ENCODE results near the gene SLC6A7.
"Not testable (repeated sequence)": the region's sequence is repeated elsewhere in the genome, so short reads cannot be mapped to it uniquely, and the experiment has no call there.

The SLC6A7 gene

GRCh38 chr5:150241298-150242160, 51.7 kb downstream of the SLC6A7 start:
- no peak for DNase-seq (ENCODE audit: low read depth)

GRCh38 chr5:150242251-150242894, 52.5 kb downstream of the SLC6A7 start:
- no peak for DNase-seq (ENCODE audit: low read depth)

GRCh38 chr5:150243590-150243989, 53.7 kb downstream of the SLC6A7 start:
- no peak for DNase-seq (ENCODE audit: low read depth)

GRCh38 chr5:150244209-150244608, 54.3 kb downstream of the SLC6A7 start:
- no peak for DNase-seq (ENCODE audit: low read depth)

- no peak for DNase-seq (ENCODE audit: low read depth)
Observed at GRCh38 chr5:150245111-150245789, 55.4 kb downstream of the SLC6A7 start.

- DNase-seq (ENCODE audit: low read depth), result no peak
Observed at GRCh38 chr5:150245808-150246207, 55.9 kb downstream of the SLC6A7 start.

- no peak for DNase-seq (ENCODE audit: low read depth)
Observed at GRCh38 chr5:150246429-150246828, 56.6 kb downstream of the SLC6A7 start.

- no peak for DNase-seq (ENCODE audit: low read depth)
Observed at GRCh38 chr5:150246835-150247234, 57.0 kb downstream of the SLC6A7 start.

- DNase-seq (ENCODE audit: low read depth), result no peak
Observed at GRCh38 chr5:150247726-150248125, 57.9 kb downstream of the SLC6A7 start.

- DNase-seq (ENCODE audit: low read depth), result not testable (repeated sequence)
Observed at GRCh38 chr5:150248493-150248892, 58.6 kb downstream of the SLC6A7 start.

GRCh38 chr5:150248946-150249345, 59.1 kb downstream of the SLC6A7 start:
- DNase-seq (ENCODE audit: low read depth), result no peak

- DNase-seq (ENCODE audit: low read depth), result no peak
Observed at GRCh38 chr5:150249744-150250143, 59.9 kb downstream of the SLC6A7 start.

GRCh38 chr5:150251504-150251903, 61.6 kb downstream of the SLC6A7 start:
- DNase-seq (ENCODE audit: low read depth), result no peak

- DNase-seq (ENCODE audit: low read depth), result no peak
Observed at GRCh38 chr5:150252489-150252888, 62.6 kb downstream of the SLC6A7 start.

GRCh38 chr5:150253416-150254208, 63.8 kb downstream of the SLC6A7 start:
- DNase-seq (ENCODE audit: low read depth), result no peak

- no peak for DNase-seq (ENCODE audit: low read depth)
Observed at GRCh38 chr5:150254363-150254762, 64.5 kb downstream of the SLC6A7 start.

GRCh38 chr5:150254774-150255173, 64.9 kb downstream of the SLC6A7 start:
- no peak for DNase-seq (ENCODE audit: low read depth)

GRCh38 chr5:150255659-150256409, 66.0 kb downstream of the SLC6A7 start:
- no peak for DNase-seq (ENCODE audit: low read depth)

- DNase-seq (ENCODE audit: low read depth), result no peak
Observed at GRCh38 chr5:150256410-150257064, 66.7 kb downstream of the SLC6A7 start.

- no peak for DNase-seq (ENCODE audit: low read depth)
Observed at GRCh38 chr5:150257424-150257823, 67.6 kb downstream of the SLC6A7 start.

- no peak for DNase-seq (ENCODE audit: low read depth)
Observed at GRCh38 chr5:150258130-150258529, 68.3 kb downstream of the SLC6A7 start.

All from activated T-helper 1 cell treated with Interleukin-2 at 50 U/mL for 16 hours (primary cell).